ENCODE measurements around the gene GABBR2. TPM values are rescaled to one million over a fixed set of nuclear protein-coding genes. Genes with fewer than 3 reads are reported as not detected.

GABBR2 gene
- total RNA-seq, 1 experiment from 2014 or later, result not detected

DNA sequence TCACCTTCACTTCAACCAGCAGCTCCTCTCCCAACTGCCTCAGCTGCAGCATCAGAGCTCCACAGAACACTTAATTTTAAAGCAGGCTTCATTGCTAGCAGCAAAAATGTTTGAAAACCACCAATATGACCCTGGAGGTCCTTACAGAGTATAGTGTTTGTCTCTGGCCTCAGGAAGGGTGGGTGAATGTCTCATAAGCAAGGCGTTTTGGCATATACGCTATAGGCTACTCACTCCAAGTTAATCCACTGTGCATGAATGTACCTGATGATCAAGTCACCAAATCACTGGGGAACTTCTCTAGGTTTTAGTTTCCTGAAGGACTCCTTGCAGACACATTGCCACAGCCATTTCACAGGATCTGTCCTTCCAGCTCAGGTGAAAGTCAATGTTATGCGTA, 125.3 kb downstream of the GABBR2 start:
- Histone ChIP-seq H3K36me3 (ENCODE audit: insufficient read depth, low read length, poor library complexity, severe bottlenecking) (no peaks in the 10 kb centered on the region), H3K4me3 (ENCODE audit: low read depth, low read length, poor library complexity, severe bottlenecking) (no peak overlapping the region), H3K4me1 (ENCODE audit: insufficient read depth, low read length, poor library complexity, severe bottlenecking) (no peaks in the 10 kb centered on the region), H3K9me3 (ENCODE audit: low read depth, low read length, poor library complexity, severe bottlenecking) (no peaks in the 10 kb centered on the region), H3K27ac (ENCODE audit: low read depth, low read length, poor library complexity, severe bottlenecking) (no peak overlapping the region), H3K27me3 (replicated peaks; ENCODE audit: insufficient read depth, low read depth, low read length, poor library complexity) (peaks cover 57% of the 10 kb centered on the region)
- DNase-seq (ENCODE audit: low spot score), result no peak
- intact Hi-C loops (cut with micrococcal nuclease; ENCODE audit: unreplicated experiment), result no loop called here
- ChIA-PET CTCF (no interaction called here), POLR2A (ENCODE audit: low non-redundant PET) (no interaction called here)
- TF ChIP-seq, protein P1, sequence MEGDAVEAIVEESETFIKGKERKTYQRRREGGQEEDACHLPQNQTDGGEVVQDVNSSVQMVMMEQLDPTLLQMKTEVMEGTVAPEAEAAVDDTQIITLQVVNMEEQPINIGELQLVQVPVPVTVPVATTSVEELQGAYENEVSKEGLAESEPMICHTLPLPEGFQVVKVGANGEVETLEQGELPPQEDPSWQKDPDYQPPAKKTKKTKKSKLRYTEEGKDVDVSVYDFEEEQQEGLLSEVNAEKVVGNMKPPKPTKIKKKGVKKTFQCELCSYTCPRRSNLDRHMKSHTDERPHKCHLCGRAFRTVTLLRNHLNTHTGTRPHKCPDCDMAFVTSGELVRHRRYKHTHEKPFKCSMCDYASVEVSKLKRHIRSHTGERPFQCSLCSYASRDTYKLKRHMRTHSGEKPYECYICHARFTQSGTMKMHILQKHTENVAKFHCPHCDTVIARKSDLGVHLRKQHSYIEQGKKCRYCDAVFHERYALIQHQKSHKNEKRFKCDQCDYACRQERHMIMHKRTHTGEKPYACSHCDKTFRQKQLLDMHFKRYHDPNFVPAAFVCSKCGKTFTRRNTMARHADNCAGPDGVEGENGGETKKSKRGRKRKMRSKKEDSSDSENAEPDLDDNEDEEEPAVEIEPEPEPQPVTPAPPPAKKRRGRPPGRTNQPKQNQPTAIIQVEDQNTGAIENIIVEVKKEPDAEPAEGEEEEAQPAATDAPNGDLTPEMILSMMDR (conservative IDR thresholded peaks at IDR 0.05; ENCODE audit: low read depth, low read length), result no peak
- no peak for TF ChIP-seq EZH2 (IDR thresholded peaks at IDR 0.05; ENCODE audit: borderline replicate concordance, low read depth, low read length, poor library complexity, severe bottlenecking)
- no TSS peak for BruUV-seq (replicated peaks)

DNA sequence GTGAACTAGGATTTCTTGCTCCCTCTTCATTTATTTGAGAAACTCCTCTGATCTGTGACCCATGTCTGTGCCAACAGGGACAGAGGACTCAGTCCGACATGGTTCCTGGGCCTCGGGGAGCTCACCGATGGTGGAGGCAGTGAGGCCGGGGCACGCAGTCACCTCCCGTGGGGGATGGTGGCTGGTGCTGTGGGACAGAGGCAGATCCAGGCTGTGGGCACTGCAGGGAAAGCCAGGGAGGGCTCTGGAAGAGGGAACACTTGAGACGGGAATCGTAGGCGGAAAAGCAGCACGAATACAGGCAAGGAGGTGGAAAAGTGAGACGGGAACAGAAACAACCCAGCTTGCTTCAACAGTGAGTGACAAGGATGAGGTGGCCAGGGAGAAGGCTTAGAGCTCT, 127.8 kb downstream of the GABBR2 start:
- H3K27ac ChIP-seq (ENCODE audit: low read depth, low read length, poor library complexity, severe bottlenecking), result no peak overlapping the region
- ChIA-PET POLR2A (ENCODE audit: low non-redundant PET) (interaction anchor here (0.6 kb wide), 1 partner anchor 1667 kb away, joined by 3 read pairs; no protein-coding TSS in a partner anchor), CTCF (no interaction called here)
- no peak overlapping the region for H3K4me3 ChIP-seq (ENCODE audit: low read depth, low read length, poor library complexity, severe bottlenecking)
- H3K4me1 ChIP-seq (ENCODE audit: insufficient read depth, low read length, poor library complexity, severe bottlenecking), result no peaks in the 10 kb centered on the region
- BruUV-seq (replicated peaks), result no TSS peak
- no peak for DNase-seq (ENCODE audit: low spot score)
- no peaks in the 10 kb centered on the region for H3K9me3 ChIP-seq (ENCODE audit: low read depth, low read length, poor library complexity, severe bottlenecking)
- TF ChIP-seq EZH2 (IDR thresholded peaks at IDR 0.05; ENCODE audit: borderline replicate concordance, low read depth, low read length, poor library complexity, severe bottlenecking), result no peak
- TF ChIP-seq, protein P1 (conservative IDR thresholded peaks at IDR 0.05; ENCODE audit: low read depth, low read length), result no peak
- peaks cover 46% of the 10 kb centered on the region for H3K27me3 ChIP-seq (replicated peaks; ENCODE audit: insufficient read depth, low read depth, low read length, poor library complexity)
- intact Hi-C loops (cut with micrococcal nuclease; ENCODE audit: unreplicated experiment), result no loop called here
- no peaks in the 10 kb centered on the region for H3K36me3 ChIP-seq (ENCODE audit: insufficient read depth, low read length, poor library complexity, severe bottlenecking)

DNA sequence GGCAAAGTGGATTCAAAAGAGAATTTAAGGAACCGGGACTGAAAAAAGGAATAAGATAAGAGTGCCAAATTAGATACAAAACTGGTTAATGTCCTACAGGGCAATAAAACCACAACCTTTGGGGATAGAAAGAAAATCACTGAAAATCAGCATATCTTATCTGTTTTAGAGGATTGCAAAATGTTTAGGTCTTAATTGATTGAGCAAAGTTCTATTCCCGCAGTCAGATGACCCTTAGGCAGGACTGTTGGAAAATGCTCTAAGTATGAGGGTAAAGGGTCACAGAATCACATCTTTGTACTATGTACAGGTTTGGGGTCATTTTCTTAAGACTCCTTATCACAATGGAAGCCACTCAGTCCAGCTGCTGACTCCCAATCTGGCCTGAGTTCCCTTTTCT, 129.0 kb downstream of the GABBR2 start:
- CTCF ChIA-PET, result no interaction called here

More for the DNA sequence above, 129.0 kb downstream of the GABBR2 start:
- Histone ChIP-seq H3K27me3 (replicated peaks; ENCODE audit: insufficient read depth, low read depth, low read length, poor library complexity) (peaks cover 46% of the 10 kb centered on the region), H3K36me3 (ENCODE audit: insufficient read depth, low read length, poor library complexity, severe bottlenecking) (no peaks in the 10 kb centered on the region), H3K4me1 (ENCODE audit: insufficient read depth, low read length, poor library complexity, severe bottlenecking) (no peaks in the 10 kb centered on the region), H3K9me3 (ENCODE audit: low read depth, low read length, poor library complexity, severe bottlenecking) (no peaks in the 10 kb centered on the region), H3K27ac (ENCODE audit: low read depth, low read length, poor library complexity, severe bottlenecking) (no peak overlapping the region), H3K4me3 (ENCODE audit: low read depth, low read length, poor library complexity, severe bottlenecking) (no peak overlapping the region)
- POLR2A ChIA-PET (ENCODE audit: low non-redundant PET), result no interaction called here
- BruUV-seq (replicated peaks), result no TSS peak
- TF ChIP-seq, protein P1 (conservative IDR thresholded peaks at IDR 0.05; ENCODE audit: low read depth, low read length), result no peak
- no peak for TF ChIP-seq EZH2 (IDR thresholded peaks at IDR 0.05; ENCODE audit: borderline replicate concordance, low read depth, low read length, poor library complexity, severe bottlenecking)
- intact Hi-C loops (cut with micrococcal nuclease; ENCODE audit: unreplicated experiment), result no loop called here
- DNase-seq (ENCODE audit: low spot score), result no peak

Measured in A673 (cell line).